SU-DHL-6 (cell line): ENCODE measurements around the gene BCL2.

ENCODE experiments used
- CTCF ChIP-seq: fragments of 200-600 bp; sonication (generic); IDR thresholded peaks from one replicate; pipeline ENCODE4 v1.5.1; 2017; ENCODE audit warnings: antibody characterized with exemption, mild to moderate bottlenecking, low read length, moderate library complexity; ENCODE audit not compliant: insufficient read depth, poor library complexity, severe bottlenecking
- EZH2phosphoT487 ChIP-seq: fragments of 200-600 bp; sonication (generic), shearing (Covaris generic); conservative IDR thresholded peaks from 2 replicates; pipeline ENCODE4 v1.6.1; 2018; ENCODE audit warnings: mild to moderate bottlenecking, antibody characterized with exemption, low read length, moderate library complexity, mixed read lengths

DNA sequence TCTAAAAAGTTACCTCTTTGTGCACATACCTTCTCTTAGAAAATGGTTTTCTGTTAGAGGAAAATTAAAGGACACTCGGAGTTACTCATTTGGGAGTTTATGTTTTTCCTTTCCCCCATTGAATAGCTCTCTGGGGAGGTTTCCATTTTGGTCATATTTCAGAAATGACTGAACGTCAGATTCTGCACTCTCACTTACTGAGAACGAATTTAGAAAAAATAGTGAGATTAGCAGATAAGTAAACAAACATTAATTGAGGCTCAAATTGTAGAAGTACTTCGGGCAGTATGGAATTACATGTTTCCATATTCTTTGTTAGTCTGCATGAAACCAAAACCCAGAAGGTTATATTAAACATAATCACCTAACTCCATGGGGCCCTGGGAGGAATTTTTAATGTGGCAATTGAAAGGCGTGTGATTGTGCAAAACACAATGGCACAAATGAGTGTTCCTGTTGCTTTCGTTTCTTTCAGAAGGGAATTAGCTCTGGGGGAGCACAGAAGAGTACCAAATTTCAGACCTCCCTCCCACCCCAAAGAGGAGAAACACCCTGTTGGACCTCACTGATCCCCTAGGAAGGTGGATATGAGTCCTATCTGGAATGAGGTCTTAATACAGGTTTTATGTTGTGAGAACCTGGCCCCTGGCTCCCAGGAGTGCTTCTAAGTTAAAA is 212.3 kb downstream of the BCL2 start:
- no peak for TF ChIP-seq CTCF
- TF ChIP-seq EZH2phosphoT487, result no peak
